HCT116 (cell line): Measurements from ENCODE around the gene MBNL2.

ENCODE experiments used
- CTCF ChIP-seq, 3 experiments: fragments of 200-600 bp in 1 of 3; sonication (generic) in 1 of 3; IDR thresholded peaks in 2 of 3; conservative IDR thresholded peaks in 1 of 3; 2 replicates each; pipeline ENCODE4 v1.5.1; 2012 to 2017; ENCODE audit warnings: low read depth in 2 of 3, low read length in 2 of 3, antibody characterized with exemption in 1 of 3, borderline replicate concordance in 1 of 3, control low read depth in 1 of 3, mild to moderate bottlenecking in 1 of 3, mixed read lengths in 1 of 3, mixed run types in 1 of 3, moderate library complexity in 1 of 3; ENCODE audit not compliant: insufficient read depth in 1 of 3
- EZH2 ChIP-seq: fragments of 200-600 bp; sonication (generic); IDR thresholded peaks from 2 replicates; pipeline ENCODE4 v1.6.1; 2017; ENCODE audit warnings: antibody characterized with exemption, mixed run types
- EZH2phosphoT487 ChIP-seq: fragments of 200-600 bp; IDR thresholded peaks from 2 replicates; pipeline ENCODE4 v1.6.1; 2018; ENCODE audit warnings: antibody characterized with exemption, borderline replicate concordance
- FOSL1 ChIP-seq: IDR thresholded peaks from 2 replicates; pipeline ENCODE4 v1.6.1; 2012; ENCODE audit warnings: low read depth
- JUND ChIP-seq: IDR thresholded peaks from 2 replicates; pipeline ENCODE4 v1.6.1; 2012
- MAX ChIP-seq: IDR thresholded peaks from 2 replicates; pipeline ENCODE4 v1.6.1; 2012
- POLR2A ChIP-seq: IDR thresholded peaks from 2 replicates; pipeline ENCODE4 v1.7.0; 2011; ENCODE audit warnings: borderline replicate concordance; ENCODE audit not compliant: insufficient read depth, insufficient read length; ENCODE audit errors: extremely low read depth
- POLR2AphosphoS5 ChIP-seq: IDR thresholded peaks from 2 replicates; pipeline ENCODE4 v1.6.1; 2011; ENCODE audit warnings: mild to moderate bottlenecking, low read depth, low read length, moderate library complexity
- RAD21 ChIP-seq: IDR thresholded peaks from 2 replicates; pipeline ENCODE4 v1.6.1; 2012; ENCODE audit warnings: low read depth, mild to moderate bottlenecking
- TCF7L2 ChIP-seq: IDR thresholded peaks from 2 replicates; pipeline ENCODE4 v1.7.0; 2011; ENCODE audit warnings: borderline replicate concordance, inconsistent platforms; ENCODE audit not compliant: insufficient read depth, insufficient read length; ENCODE audit errors: extremely low read depth
- YY1 ChIP-seq: IDR thresholded peaks from 2 replicates; pipeline ENCODE4 v1.6.1; 2011; ENCODE audit warnings: low read length, low read depth, moderate library complexity, mild to moderate bottlenecking; ENCODE audit not compliant: insufficient replicate concordance; ENCODE audit errors: extremely low read depth
- ZNF274 ChIP-seq: fragments of 200-500 bp; sonication (Bioruptor generic); IDR thresholded peaks from 2 replicates; pipeline ENCODE4 v1.6.1; 2014; ENCODE audit warnings: mild to moderate bottlenecking, low read depth, low read length, inconsistent platforms
- TF ChIP-seq, protein P1 (sequence below): IDR thresholded peaks from 2 replicates; pipeline ENCODE4 v1.6.1; 2011; ENCODE audit warnings: mild to moderate bottlenecking, low read length, moderate library complexity; ENCODE audit not compliant: insufficient replicate concordance; ENCODE audit errors: extremely low read depth

DNA sequence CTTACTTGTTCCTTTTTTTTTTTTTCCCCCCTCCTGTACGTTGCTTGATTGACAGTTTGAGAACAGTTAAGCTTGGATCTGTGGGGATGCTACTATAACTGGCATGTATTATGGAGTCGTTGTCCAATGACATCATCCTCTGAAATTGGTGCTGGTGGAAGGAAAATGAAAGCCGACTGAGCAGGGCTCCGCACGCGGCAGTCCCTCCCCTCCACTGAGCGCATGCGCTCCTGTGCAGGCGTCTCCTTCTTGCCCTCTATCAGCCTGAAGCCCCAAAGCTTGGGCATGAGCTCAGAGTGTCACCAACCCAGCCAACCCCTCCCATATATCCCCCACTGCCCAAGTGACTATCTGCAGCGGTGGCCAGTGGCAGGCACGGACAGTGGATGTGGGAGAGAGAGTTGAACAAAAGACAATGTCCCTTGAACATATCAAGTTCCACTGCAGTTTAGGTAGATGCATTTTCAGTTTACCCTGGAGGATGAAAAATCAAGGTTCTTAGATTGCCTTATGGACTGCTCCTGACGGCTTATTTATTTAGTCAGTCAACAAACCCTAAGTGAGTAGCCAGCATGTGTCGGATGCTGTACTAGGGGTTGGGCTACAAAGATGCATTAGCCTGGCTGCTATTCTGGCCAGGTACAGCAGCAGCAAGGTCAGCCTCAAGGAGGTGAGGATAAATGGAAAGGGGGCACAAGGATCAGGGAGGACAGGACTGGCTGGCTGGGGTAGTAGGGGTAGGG lies 20.8 kb downstream of the MBNL2 start:
- TF ChIP-seq CTCF (IDR thresholded peaks at IDR 0.05 in 2 of 3, conservative IDR thresholded peaks at IDR 0.05 in 1 of 3; ENCODE audit: borderline replicate concordance in 1 of 3, insufficient read depth in 1 of 3, low read depth in 2 of 3, low read length in 2 of 3) (no peak), POLR2AphosphoS5 (no peak), POLR2A (no peak), TCF7L2 (no peak), MAX (no peak), RAD21 (no peak), YY1 (no peak), JUND (no peak), FOSL1 (no peak), EZH2 (no peak), EZH2phosphoT487 (no peak), ZNF274 (no peak)
- TF ChIP-seq, protein P1, sequence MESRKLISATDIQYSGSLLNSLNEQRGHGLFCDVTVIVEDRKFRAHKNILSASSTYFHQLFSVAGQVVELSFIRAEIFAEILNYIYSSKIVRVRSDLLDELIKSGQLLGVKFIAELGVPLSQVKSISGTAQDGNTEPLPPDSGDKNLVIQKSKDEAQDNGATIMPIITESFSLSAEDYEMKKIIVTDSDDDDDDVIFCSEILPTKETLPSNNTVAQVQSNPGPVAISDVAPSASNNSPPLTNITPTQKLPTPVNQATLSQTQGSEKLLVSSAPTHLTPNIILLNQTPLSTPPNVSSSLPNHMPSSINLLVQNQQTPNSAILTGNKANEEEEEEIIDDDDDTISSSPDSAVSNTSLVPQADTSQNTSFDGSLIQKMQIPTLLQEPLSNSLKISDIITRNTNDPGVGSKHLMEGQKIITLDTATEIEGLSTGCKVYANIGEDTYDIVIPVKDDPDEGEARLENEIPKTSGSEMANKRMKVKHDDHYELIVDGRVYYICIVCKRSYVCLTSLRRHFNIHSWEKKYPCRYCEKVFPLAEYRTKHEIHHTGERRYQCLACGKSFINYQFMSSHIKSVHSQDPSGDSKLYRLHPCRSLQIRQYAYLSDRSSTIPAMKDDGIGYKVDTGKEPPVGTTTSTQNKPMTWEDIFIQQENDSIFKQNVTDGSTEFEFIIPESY, result no peak
